ENCODE data around the gene M1AP.

DNA sequence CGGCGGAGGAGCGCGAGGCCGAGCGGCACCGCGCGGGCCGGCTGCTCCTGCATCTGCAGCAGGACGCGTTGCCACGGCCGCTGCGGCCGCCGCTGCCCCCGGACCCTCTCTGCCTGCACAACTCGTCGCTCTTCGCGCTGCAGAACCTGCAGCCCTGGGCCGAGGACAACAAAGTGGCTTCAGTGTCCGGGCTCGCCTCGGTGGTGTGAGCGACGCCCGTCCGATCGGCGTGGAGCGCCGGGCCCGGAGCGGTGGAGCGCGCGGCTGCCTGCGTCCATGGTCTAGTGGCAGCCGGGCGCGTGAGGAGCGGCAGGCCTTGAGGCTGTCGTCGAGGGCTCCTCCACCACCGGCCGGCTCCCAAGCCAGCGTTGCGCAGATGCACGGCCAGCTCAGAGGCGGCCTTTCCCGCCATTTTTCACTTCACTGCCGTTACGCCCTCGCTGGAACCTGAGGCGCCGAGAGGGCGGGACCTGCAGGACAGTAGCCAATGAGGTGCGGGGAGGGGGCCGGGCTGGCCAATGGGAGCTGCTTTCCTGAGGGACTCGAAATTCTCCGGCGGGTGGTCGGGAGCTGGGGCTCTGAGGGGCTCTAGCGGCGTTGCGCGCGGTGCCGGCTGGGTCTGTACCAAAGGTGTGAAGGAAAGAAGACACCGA is 132.0 kb downstream of the M1AP start:
- TF ChIP-seq, protein P1, sequence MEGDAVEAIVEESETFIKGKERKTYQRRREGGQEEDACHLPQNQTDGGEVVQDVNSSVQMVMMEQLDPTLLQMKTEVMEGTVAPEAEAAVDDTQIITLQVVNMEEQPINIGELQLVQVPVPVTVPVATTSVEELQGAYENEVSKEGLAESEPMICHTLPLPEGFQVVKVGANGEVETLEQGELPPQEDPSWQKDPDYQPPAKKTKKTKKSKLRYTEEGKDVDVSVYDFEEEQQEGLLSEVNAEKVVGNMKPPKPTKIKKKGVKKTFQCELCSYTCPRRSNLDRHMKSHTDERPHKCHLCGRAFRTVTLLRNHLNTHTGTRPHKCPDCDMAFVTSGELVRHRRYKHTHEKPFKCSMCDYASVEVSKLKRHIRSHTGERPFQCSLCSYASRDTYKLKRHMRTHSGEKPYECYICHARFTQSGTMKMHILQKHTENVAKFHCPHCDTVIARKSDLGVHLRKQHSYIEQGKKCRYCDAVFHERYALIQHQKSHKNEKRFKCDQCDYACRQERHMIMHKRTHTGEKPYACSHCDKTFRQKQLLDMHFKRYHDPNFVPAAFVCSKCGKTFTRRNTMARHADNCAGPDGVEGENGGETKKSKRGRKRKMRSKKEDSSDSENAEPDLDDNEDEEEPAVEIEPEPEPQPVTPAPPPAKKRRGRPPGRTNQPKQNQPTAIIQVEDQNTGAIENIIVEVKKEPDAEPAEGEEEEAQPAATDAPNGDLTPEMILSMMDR (IDR thresholded peaks at IDR 0.05), result no peak
- TF ChIP-seq POLR2A (IDR thresholded peaks at IDR 0.05), result no peak

All from esophagus squamous epithelium (tissue), 4 donors.